Urothelium cell line (cell line): ENCODE data around the gene HSD17B2.
"Not testable (repeated sequence)": the region's sequence is repeated elsewhere in the genome, so short reads cannot be mapped to it uniquely, and the experiment has no call there.

Source experiments
- DNase-seq: peaks from one replicate; pipeline ENCODE4 v3.0.0; 2011; ENCODE audit warnings: low spot score, mixed read lengths
- FAIRE-seq: peaks from 2 replicates; lab custom pipeline; 2011; peaks lifted over from hg19 to GRCh38; lab: Jason Lieb, UNC

HSD17B2 gene

GRCh38 chr16:82118749-82119148 is 83.7 kb downstream of the HSD17B2 start:
- no peak for FAIRE-seq

GRCh38 chr16:82119405-82119804 is 84.4 kb downstream of the HSD17B2 start:
- FAIRE-seq, result no peak
- DNase-seq, result no peak

More at GRCh38 chr16:82118749-82119148, 83.7 kb downstream of the HSD17B2 start:
- no peak for DNase-seq

GRCh38 chr16:82124651-82125050 is 89.6 kb downstream of the HSD17B2 start:
- FAIRE-seq, result no peak
- DNase-seq, result no peak

GRCh38 chr16:82129881-82130280 is 94.8 kb downstream of the HSD17B2 start:
- no peak for FAIRE-seq
- no peak for DNase-seq

- FAIRE-seq (no peak), DNase-seq (no peak)
Measured at GRCh38 chr16:82133798-82134197, 98.7 kb downstream of the HSD17B2 start.

- FAIRE-seq (no peak), DNase-seq (no peak)
Measured at GRCh38 chr16:82134846-82135245, 99.8 kb downstream of the HSD17B2 start.

- DNase-seq, result no peak
- no peak for FAIRE-seq
Measured at GRCh38 chr16:82135844-82136243, 100.8 kb downstream of the HSD17B2 start.

- FAIRE-seq (no peak), DNase-seq (no peak)
Measured at GRCh38 chr16:82136956-82137821, 102.1 kb downstream of the HSD17B2 start.

GRCh38 chr16:82137822-82138167 is 102.7 kb downstream of the HSD17B2 start:
- no peak for DNase-seq
- no peak for FAIRE-seq

- DNase-seq (no peak), FAIRE-seq (no peak)
Measured at GRCh38 chr16:82138478-82139285, 103.6 kb downstream of the HSD17B2 start.

GRCh38 chr16:82139286-82139571 is 104.2 kb downstream of the HSD17B2 start:
- not testable (repeated sequence) for FAIRE-seq, DNase-seq

GRCh38 chr16:82146556-82146955 is 111.5 kb downstream of the HSD17B2 start:
- FAIRE-seq (no peak), DNase-seq (no peak)

- FAIRE-seq (no peak), DNase-seq (no peak)
Measured at GRCh38 chr16:82146957-82147356, 111.9 kb downstream of the HSD17B2 start.

- FAIRE-seq (no peak), DNase-seq (no peak)
Measured at GRCh38 chr16:82147546-82147945, 112.5 kb downstream of the HSD17B2 start.
